Measurements from ENCODE around the gene TNFRSF8.

DNA sequence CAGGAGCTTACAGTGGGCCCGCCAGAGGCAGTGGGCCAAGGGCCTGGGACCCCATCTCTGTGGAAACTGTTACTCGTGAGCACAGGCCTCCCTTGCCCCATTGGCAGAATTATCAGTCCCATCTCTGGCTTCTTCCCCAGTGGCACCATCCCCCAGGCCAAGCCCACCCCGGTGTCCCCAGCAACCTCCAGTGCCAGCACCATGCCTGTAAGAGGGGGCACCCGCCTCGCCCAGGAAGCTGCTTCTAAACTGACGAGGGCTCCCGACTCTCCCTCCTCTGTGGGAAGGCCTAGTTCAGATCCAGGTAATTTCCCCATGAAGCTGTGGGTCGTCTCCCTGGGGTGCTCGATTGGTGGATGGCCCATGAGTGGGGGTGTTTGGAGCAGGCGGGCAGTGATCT is 46.8 kb downstream of the TNFRSF8 start:
- TF ChIP-seq, protein P1, sequence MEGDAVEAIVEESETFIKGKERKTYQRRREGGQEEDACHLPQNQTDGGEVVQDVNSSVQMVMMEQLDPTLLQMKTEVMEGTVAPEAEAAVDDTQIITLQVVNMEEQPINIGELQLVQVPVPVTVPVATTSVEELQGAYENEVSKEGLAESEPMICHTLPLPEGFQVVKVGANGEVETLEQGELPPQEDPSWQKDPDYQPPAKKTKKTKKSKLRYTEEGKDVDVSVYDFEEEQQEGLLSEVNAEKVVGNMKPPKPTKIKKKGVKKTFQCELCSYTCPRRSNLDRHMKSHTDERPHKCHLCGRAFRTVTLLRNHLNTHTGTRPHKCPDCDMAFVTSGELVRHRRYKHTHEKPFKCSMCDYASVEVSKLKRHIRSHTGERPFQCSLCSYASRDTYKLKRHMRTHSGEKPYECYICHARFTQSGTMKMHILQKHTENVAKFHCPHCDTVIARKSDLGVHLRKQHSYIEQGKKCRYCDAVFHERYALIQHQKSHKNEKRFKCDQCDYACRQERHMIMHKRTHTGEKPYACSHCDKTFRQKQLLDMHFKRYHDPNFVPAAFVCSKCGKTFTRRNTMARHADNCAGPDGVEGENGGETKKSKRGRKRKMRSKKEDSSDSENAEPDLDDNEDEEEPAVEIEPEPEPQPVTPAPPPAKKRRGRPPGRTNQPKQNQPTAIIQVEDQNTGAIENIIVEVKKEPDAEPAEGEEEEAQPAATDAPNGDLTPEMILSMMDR (optimal IDR thresholded peaks at IDR 0.05 in 1 of 3, IDR thresholded peaks at IDR 0.05 in 1 of 3, conservative IDR thresholded peaks at IDR 0.05 in 1 of 3; ENCODE audit: extremely low read depth in 1 of 3, insufficient read depth in 2 of 3, low read length in 3 of 3): no peak
- no peak for TF ChIP-seq EZH2 (IDR thresholded peaks at IDR 0.05; ENCODE audit: low read length)

All from keratinocyte (primary cell).